CMK (cell line): ENCODE measurements around the gene IFNA14.
"Not testable (repeated sequence)": the region's sequence is repeated elsewhere in the genome, so short reads cannot be mapped to it uniquely, and the experiment has no call there.

Experiments used
- DNase-seq: peaks from one replicate; pipeline ENCODE4 v3.0.0-alpha.2; 2010; ENCODE audit warnings: low read depth

Gene IFNA14

GRCh38 chr9:21213411-21214326 is 26.1 kb downstream of the IFNA14 start:
- DNase-seq: not testable (repeated sequence)

GRCh38 chr9:21212160-21212559 is 27.6 kb downstream of the IFNA14 start:
- not testable (repeated sequence) for DNase-seq

GRCh38 chr9:21210782-21211181 is 29.0 kb downstream of the IFNA14 start:
- not testable (repeated sequence) for DNase-seq

GRCh38 chr9:21210311-21210710 is 29.5 kb downstream of the IFNA14 start:
- DNase-seq: no peak

- DNase-seq: not testable (repeated sequence)
Measured at GRCh38 chr9:21207043-21207442, 32.8 kb downstream of the IFNA14 start, which contains the start of gene IFNA10. Gene IFNA10 (minus strand): TSS chr9:21207143. CDS start chr9:21207097, 46 bp downstream.

GRCh38 chr9:21205204-21205603 is 34.6 kb downstream of the IFNA14 start:
- no peak for DNase-seq

- not testable (repeated sequence) for DNase-seq
Measured at GRCh38 chr9:21202105-21202504, 37.7 kb downstream of the IFNA14 start, which contains the start of gene IFNA7. Gene IFNA7 (minus strand): TSS chr9:21202205. CDS start chr9:21202165, 40 bp downstream.

GRCh38 chr9:21194867-21195776 is 44.7 kb downstream of the IFNA14 start:
- not testable (repeated sequence) for DNase-seq
